Ovary (tissue), 3 donors: ENCODE measurements around the gene CTH.

Experiments used
- CTCF ChIP-seq, 3 donors: fragments of 450-650 bp in 2 of 3; fragments of 200-600 bp in 1 of 3; IDR thresholded peaks; one replicate each; pipeline versions ENCODE4 v1.5.1 to v1.8.0; 2016 to 2022; ENCODE audit warnings: antibody characterized with exemption in 3 of 3, mild to moderate bottlenecking in 1 of 3
- EP300 ChIP-seq: sonication (generic); formaldehyde crosslinking; IDR thresholded peaks from one replicate; pipeline ENCODE4 v1.6.1; 2017; ENCODE audit warnings: antibody characterized with exemption
- POLR2A ChIP-seq: fragments of 450-650 bp; IDR thresholded peaks from one replicate; pipeline ENCODE4 v1.6.1; 2017; ENCODE audit warnings: antibody characterized with exemption, mild to moderate bottlenecking, moderate library complexity
- donor health status: DM: no; HTN: no; CAD: no.

GRCh38 chr1:70397013-70397412, 14.1 kb upstream of the CTH start:
- TF ChIP-seq POLR2A (no peak), CTCF (IDR thresholded peaks at IDR 0.05) (no peak), EP300 (no peak)
